Measurements from ENCODE around the gene KLK11. TPM values are rescaled to one million over a fixed set of nuclear protein-coding genes. Genes with fewer than 3 reads are reported as not detected.

Gene KLK11
- total and polyA plus RNA-seq, 2 donors (not counting 1 experiment from before 2014, with no cell fraction given): not detected

GRCh38 chr19:51027126-51027806 is 850 bp upstream of the KLK11 start:
- H3K27ac Mint-ChIP-seq: no peak overlapping the region

More at GRCh38 chr19:51027126-51027806, 850 bp upstream of the KLK11 start:
- H3K4me1 Mint-ChIP-seq: no peaks in the 10 kb centered on the region
- H3K4me1 ChIP-seq (ENCODE audit: control insufficient read depth in 2 of 2, insufficient read depth in 2 of 2, low read length in 2 of 2): no peaks in the 10 kb centered on the region
- no peak overlapping the region for H2AFZ ChIP-seq (ENCODE audit: insufficient read depth, low read depth, low read length, poor library complexity, severe bottlenecking)
- ATAC-seq (ENCODE audit: low read depth): no peak
- peaks cover 3% of the 10 kb centered on the region for H3K9me3 Mint-ChIP-seq (ENCODE audit: insufficient read depth)
- peaks cover 0 to 6% (median 0%) of the 10 kb centered on the region in 3 donors for H3K9me3 ChIP-seq (ENCODE audit: control extremely low read depth in 1 of 3, control insufficient read depth in 2 of 3, insufficient read depth in 1 of 3, low read length in 2 of 3)
- H3K27me3 ChIP-seq (replicated peaks in 1 of 4; ENCODE audit: control extremely low read depth in 1 of 4, control insufficient read depth in 3 of 4, insufficient read depth in 4 of 4, low read length in 3 of 4): no peaks in the 10 kb centered on the region
- TF ChIP-seq EZH2 (IDR thresholded peaks at IDR 0.05; ENCODE audit: borderline replicate concordance, insufficient read depth, low read depth, low read length, poor library complexity, severe bottlenecking) (no peak), CTCF (IDR thresholded peaks at IDR 0.05) (no peak)
- ChIA-PET POLR2A (no interaction called here), CTCF (interaction anchor here (0.6 kb wide), 1 partner anchor 630 kb away, joined by 3 read pairs; no protein-coding TSS in a partner anchor)
- H4K20me1 ChIP-seq (ENCODE audit: control insufficient read depth, insufficient read depth, low read length, poor library complexity, severe bottlenecking): no peaks in the 10 kb centered on the region
- H3K27ac ChIP-seq (ENCODE audit: low read length in 2 of 2): no peak overlapping the region
- H3K79me2 ChIP-seq (ENCODE audit: control insufficient read depth, insufficient read depth, low read length): no peaks in the 10 kb centered on the region
- no peak overlapping the region for H3K4me2 ChIP-seq (replicated peaks; ENCODE audit: low read depth, low read length, poor library complexity, severe bottlenecking)
- H3K4me3 ChIP-seq (ENCODE audit: control extremely low read depth in 1 of 5, extremely low read depth in 1 of 5, insufficient read depth in 1 of 5, low read depth in 2 of 5, low read length in 4 of 5): no peak overlapping the region
- WGBS (ENCODE audit: insufficient coverage): 68% methylated on average over 11 of the region's 14 CpGs
- intact Hi-C loops (cut with micrococcal nuclease): no loop called here
- no peak overlapping the region for H3K4me3 Mint-ChIP-seq
- peaks cover 40% of the 10 kb centered on the region for H3K27me3 Mint-ChIP-seq
- DNase-seq: no peak
- no peaks in the 10 kb centered on the region for H3K36me3 ChIP-seq (replicated peaks in 1 of 2; ENCODE audit: control extremely low read depth in 1 of 2, control insufficient read depth in 1 of 2, extremely low read depth in 1 of 2, insufficient read depth in 2 of 2, low read length in 1 of 2)
- H3K9ac ChIP-seq (ENCODE audit: low read length): no peak overlapping the region

Data from B cell (primary cell).